Measurements from ENCODE around the gene CBARP.
"Not testable (repeated sequence)": the region's sequence is repeated elsewhere in the genome, so short reads cannot be mapped to it uniquely, and the experiment has no call there.

The CBARP gene

GRCh38 chr19:1213391-1214286 lies 24.2 kb downstream of the CBARP start:
- DNase-seq (ENCODE audit: low spot score): peak; percentile 71

- no peak for DNase-seq (ENCODE audit: low spot score)
Observed at GRCh38 chr19:1211494-1212234, 26.1 kb downstream of the CBARP start.

DNA sequence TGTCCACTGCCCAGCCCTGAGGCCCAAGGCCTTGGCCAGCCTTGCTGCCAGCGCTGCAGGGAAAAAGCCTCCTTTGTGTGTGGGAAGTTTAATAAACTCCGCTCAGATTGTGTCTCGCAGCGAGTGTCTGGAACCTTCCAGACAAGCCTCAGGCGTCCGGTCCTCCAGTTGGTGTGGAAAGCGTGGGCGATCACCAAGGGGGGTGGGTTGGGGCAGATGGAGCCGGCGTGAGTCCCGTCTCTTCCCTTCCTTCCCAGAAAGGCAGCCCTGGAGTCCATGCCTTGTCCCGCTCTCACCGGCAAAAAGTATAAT lies 27.6 kb downstream of the CBARP start:
- DNase-seq (ENCODE audit: low spot score): no peak

DNA sequence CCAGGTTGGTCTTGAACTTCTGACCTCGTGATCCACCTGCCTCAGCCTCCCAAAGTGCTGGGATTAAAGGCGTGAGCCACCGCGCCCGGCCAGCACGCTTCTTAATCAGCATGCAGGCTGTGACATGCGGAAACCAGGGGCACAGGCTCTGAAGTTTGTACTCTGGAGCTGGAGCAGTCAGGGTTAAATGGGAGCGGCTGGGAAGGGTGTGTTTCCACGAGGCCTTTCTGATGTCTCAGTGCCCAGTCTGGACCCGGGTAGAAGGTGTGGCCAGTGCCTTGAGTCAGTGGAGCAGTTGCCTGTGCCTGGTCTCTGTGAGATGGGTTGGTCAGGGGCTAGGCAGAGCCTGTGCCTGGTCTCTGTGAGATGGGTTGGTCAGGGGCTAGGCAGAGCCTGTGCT lies 29.0 kb downstream of the CBARP start:
- DNase-seq (ENCODE audit: low spot score): peak; percentile 80

DNA sequence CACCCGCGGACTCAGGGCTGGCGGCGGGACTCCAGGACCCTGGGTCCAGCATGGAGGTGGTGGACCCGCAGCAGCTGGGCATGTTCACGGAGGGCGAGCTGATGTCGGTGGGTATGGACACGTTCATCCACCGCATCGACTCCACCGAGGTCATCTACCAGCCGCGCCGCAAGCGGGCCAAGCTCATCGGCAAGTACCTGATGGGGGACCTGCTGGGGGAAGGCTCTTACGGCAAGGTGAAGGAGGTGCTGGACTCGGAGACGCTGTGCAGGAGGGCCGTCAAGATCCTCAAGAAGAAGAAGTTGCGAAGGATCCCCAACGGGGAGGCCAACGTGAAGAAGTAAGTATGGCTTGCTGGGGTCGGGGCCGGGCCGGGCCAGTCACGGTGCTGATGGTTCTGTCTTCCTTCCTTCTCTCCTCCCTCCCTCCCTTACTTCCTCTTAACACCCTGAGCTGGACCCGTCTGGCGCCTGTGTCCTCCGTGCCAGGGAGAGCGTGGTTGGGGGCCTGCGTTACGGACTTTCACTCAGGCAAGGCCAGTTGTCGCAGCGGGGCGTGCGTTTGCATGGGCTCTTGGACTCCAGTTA lies 30.8 kb downstream of the CBARP start:
- DNase-seq (ENCODE audit: low spot score): peak; percentile 68

DNA sequence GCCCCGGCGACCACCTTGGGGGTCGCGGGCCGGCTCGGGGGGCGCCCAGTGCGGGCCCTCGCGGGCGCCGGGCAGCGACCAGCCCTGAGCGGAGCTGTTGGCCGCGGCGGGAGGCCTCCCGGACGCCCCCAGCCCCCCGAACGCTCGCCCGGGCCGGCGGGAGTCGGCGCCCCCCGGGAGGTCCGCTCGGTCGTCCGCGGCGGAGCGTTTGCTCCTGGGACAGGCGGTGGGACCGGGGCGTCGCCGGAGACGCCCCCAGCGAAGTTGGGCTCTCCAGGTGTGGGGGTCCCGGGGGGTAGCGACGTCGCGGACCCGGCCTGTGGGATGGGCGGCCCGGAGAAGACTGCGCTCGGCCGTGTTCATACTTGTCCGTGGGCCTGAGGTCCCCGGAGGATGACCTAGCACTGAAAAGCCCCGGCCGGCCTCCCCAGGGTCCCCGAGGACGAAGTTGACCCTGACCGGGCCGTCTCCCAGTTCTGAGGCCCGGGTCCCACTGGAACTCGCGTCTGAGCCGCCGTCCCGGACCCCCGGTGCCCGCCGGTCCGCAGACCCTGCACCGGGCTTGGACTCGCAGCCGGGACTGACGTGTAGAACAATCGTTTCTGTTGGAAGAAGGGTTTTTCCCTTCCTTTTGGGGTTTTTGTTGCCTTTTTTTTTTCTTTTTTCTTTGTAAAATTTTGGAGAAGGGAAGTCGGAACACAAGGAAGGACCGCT lies 31.5 kb downstream of the CBARP start:
- DNase-seq (ENCODE audit: low spot score): no peak

DNA sequence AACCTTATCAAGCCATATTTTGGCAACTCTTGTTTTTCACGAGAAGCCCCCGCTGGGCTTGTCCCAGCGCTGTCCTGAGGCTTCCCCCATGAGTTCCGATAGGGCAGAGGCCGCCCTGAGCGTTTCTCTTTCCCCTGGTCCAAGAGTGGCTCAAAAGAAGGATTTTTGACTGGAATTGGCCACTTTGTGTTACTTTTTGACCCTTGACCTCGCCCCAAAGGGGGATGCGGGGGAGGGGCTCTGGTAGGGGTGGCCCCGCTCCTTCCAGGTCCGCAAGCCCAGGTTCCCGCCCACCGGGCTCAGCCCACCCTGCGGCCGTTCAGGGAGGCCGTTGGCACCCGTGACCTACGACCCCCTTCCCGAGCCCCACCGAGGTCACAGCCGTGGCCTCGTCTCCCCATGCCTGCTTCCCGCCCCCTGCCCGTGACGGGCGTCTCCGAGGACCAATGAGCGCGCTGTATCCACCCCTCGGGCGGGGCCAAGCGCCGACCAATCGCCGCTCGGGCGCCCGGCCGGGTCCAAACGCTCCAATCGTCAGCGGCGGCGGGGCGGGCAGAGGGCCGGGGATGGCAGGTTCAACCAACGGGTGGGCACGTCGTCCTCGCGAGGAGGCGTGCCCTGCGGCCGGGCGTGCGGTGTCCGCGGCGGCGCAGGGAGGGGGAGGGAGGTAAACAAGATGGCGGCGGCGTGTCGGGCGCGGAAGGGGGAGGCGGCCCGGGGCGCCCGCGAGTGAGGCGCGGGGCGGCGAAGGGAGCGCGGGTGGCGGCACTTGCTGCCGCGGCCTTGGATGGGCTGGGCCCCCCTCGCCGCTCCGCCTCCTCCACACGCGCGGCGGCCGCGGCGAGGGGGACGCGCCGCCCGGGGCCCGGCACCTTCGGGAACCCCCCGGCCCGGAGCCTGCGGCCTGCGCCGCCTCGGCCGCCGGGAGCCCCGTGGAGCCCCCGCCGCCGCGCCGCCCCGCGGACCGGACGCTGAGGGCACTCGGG lies 32.4 kb downstream of the CBARP start, which contains the start of gene STK11:
Gene STK11 (plus strand): TSS at position 665 of the 986 bp plus-strand sequence. CDS start 1,136 bp downstream, outside the sequence.
- DNase-seq (ENCODE audit: low spot score): peak; percentile 98

DNA sequence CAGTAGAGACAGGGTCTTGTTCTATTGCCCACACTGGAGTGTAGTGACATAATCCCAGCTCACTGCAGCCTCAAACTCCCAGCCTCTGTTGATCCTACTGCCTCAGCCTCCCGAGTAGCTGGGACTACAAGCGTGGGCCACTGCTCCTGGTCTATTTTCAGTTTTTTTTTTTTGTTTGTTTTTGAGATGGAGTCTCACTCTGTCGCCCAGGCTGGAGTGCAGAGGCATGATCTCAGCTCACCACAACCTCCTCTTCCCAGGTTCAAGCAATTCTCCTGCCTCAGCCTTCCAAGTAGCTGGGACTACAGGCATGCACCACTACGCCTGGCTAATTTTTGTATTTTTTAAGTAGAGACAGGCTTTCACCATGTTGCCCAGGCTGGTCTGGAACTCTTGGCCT lies 37.2 kb downstream of the CBARP start:
- not testable (repeated sequence) for DNase-seq (ENCODE audit: low spot score)

DNA sequence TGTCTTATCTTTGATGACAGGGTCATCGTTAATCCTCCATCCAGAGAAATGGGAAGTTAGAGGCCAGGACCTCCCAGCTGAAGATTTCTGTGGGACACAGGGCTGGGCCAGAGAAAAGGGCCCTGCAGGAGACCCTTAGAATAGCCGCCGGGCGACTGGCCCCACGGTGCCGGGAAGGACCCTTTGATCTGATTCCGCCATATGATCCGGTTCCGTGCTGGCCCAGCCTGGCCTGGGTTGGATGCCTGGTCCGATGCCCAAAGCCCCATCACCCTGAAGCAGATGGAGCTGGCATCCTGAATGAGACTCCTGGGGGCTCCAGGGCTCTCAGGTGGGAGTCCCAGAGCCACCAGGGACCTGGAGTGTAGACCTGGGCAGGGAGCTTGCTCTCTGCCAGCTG lies 38.3 kb downstream of the CBARP start:
- no peak for DNase-seq (ENCODE audit: low spot score)

- DNase-seq (ENCODE audit: low spot score): no peak
Observed at GRCh38 chr19:1189419-1189818, 48.4 kb downstream of the CBARP start.

DNA sequence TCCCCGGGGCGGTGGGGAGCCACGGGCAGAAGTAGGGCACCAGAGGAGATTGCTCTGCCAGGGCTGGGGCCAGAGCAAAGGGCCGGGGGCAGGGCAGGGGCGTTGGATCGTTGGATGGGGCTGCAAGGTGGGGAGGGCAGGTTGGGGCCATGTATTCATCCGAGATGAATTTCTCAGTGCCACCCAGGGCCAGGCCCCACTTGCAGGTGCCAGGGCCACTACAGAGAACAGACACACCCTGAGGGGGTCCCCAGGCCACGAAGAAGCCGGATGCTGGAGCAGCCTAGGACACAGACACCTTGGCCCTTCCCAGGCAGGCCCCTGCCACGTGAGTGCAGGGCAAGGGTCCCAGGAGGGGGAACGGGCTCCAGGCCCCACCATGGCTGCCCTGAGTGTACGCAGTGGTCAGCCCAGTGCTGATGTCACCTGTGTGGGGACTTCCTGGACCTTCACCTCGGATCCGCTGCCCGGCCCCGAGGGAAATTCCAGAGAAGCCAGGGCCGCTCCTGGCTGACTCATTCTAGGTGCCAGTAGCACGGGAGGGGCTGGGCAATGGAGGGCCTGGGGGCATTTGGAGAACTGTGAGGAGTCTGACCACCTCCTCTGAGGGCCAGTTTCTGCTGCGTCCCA lies 54.1 kb downstream of the CBARP start:
- no peak for DNase-seq (ENCODE audit: low spot score)

- no peak for DNase-seq (ENCODE audit: low spot score)
Observed at GRCh38 chr19:1182727-1183126, 55.1 kb downstream of the CBARP start.

DNA sequence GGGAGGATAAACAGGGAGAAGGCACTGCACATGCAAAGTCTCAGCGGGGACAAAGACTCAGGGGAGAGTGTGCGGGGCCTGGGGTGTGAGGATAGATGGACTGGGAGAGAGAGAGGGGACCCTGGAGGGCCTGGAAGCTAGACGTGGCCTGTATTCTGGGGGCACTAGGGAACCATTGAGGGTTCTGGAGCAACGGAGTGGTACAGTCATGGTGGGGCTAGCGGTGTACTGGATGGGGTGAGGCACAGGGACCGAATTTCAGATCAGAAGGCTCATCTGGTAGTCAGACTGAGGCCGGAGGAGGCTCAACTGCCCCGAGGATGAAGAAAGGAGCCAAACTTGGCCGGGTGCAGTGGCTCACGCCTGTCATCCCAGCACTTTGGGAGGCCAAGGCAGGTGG lies 55.7 kb downstream of the CBARP start:
- no peak for DNase-seq (ENCODE audit: low spot score)

GRCh38 chr19:1181606-1182005 lies 56.2 kb downstream of the CBARP start:
- DNase-seq (ENCODE audit: low spot score): no peak
